Activated naive CD8-positive, alpha-beta T cell treated with anti-CD3 and anti-CD28 coated beads, Interleukin-2, amount 10 ng/mL, durations not matched to agents 7 days and 5 days (primary cell): ENCODE measurements around the gene SZT2. TPM values are rescaled to one million over a fixed set of nuclear protein-coding genes. Genes with fewer than 3 reads are reported as not detected.

ENCODE experiments used
- ATAC-seq: fragments of 150-1000 bp; cut with Tn5 transposase; one replicate; pipeline ENCODE4 v1.10.0; 2021; ENCODE audit warnings: low read depth, moderate library complexity
- POLR2A ChIA-PET: fragments of 350-600 bp; sonication (Branson Sonifier 250); formaldehyde crosslinking; loops from one replicate; lab custom pipeline; 2021; ENCODE audit warnings: antibody characterized with exemption; lab: Charles Lee
- DNase-seq: peaks from one replicate; pipeline ENCODE4 v3.0.0; 2021
- H3K27ac Mint-ChIP-seq: one replicate; pipeline ENCODE4 v1.8.0; 2022; ENCODE audit warnings: mild to moderate bottlenecking, mixed read lengths
- H3K27me3 Mint-ChIP-seq: one replicate; pipeline ENCODE4 v1.8.0; 2022; ENCODE audit warnings: mild to moderate bottlenecking, moderate library complexity, mixed read lengths
- H3K36me3 Mint-ChIP-seq: one replicate; pipeline ENCODE4 v1.8.0; 2021; ENCODE audit warnings: mild to moderate bottlenecking, mixed read lengths
- H3K4me1 Mint-ChIP-seq: one replicate; pipeline ENCODE4 v1.8.0; 2021; ENCODE audit warnings: mixed read lengths
- H3K4me3 Mint-ChIP-seq: one replicate; pipeline ENCODE4 v1.8.0; 2022; ENCODE audit warnings: mild to moderate bottlenecking, moderate library complexity, mixed read lengths
- H3K9me3 Mint-ChIP-seq: one replicate; pipeline ENCODE4 v1.8.0; 2021; ENCODE audit warnings: mixed read lengths
- total RNA-seq, 2 experiments: library from RNA; stranded (reverse); gene quantifications; one replicate each; pipeline ENCODE4 v1.2.3, GENCODE V29; 2021

Gene SZT2
- total RNA-seq = 10 to 100 TPM; 84.8 to 88.2 TPM

DNA sequence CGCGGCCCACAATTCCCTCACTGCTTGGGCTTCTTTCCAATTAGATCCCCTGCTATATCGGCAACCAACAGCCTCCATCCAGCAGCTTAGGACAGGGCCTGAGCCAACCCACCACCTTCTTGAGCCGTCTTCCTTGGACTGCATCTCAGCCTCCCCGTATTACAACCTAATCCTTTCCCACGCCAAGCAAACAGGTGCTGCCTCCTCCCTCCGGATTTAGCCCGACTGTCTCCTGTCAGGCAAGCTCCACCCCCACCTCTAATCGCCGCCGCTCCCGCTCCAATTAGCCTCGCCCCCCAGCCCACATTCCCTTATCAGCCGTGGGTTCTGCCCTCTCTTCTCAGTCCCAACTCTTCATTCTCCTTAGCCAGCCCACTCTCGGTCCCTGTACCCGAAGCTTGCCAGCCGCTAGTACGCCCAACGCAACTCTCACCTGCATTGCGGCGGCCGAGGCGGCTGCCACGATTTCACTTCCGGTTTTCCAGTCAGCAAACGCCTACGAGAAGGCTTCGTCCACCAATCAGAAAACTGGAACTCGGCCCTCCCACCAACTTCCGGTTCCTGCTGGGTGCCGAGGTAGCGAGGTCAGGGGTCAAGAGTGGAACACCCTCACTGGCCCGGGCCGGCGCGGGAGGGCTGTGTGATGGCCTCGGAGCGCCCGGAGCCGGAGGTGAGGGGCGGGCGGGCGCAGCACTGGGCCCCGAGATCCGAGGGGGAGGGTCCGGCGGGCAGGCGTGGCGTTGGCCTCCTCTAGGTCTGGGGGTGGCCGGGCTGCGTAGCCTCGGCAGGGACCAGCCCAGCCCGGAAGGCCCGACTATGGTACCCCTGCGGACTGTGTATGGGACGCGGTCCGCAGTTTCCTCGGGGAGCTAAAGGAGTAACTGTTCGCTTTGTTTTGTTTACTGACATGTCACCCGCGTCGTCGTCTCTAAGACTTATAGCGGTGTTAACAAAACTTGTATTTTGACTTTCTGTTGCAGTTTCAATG lies at the start of gene SZT2, which contains the start of gene MED8:
TSS of gene SZT2 (plus strand) at position 574 of the 988 bp plus-strand sequence. CDS start at position 644, 70 bp downstream.
TSS of gene MED8 (minus strand) at position 475 of the 988 bp plus-strand sequence. CDS start at position 439, 36 bp downstream.
- H3K36me3 Mint-ChIP-seq = peaks cover 7% of the 10 kb centered on the region
- DNase-seq (peak; percentile 87), ATAC-seq (peak; percentile 91)
- H3K4me3 Mint-ChIP-seq = peak within 1 kb of the TSS; percentile 95
- no peaks in the 10 kb centered on the region for H3K27me3 Mint-ChIP-seq
- peaks cover 23% of the 10 kb centered on the region for H3K4me1 Mint-ChIP-seq
- no peaks in the 10 kb centered on the region for H3K9me3 Mint-ChIP-seq
- H3K27ac Mint-ChIP-seq = peak within 1 kb of the TSS; percentile 91
- POLR2A ChIA-PET = interaction anchor here (0.5 to 3.6 kb wide), 10 partner anchors 12 to 256 kb away, joined by 3 to 47 read pairs (median 3); partner anchors contain the start of genes CDC20, ELOVL1 and HYI

DNA sequence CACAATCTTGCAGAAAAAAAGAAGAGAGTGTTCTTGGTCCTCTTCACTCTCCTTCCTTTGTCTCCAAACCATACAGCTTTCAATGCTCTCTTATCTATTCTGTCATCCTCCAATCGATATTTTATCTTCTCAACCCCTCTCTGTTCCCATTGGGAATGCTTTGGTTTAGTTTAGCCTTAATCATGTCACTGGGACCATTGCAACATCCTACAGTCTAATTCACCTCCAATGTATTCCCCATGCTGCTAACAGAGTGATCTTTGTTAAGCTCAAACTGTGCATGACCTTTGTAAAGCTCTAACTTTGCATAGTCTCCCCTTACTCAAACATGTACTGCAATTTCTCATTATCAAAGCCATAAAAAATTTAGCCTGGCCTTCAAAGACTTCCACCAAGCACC lies 49.1 kb upstream of the SZT2 start:
- Mint-ChIP-seq H3K9me3 (no peaks in the 10 kb centered on the region), H3K36me3 (no peaks in the 10 kb centered on the region), H3K27ac (no peak overlapping the region), H3K27me3 (peaks cover 4% of the 10 kb centered on the region), H3K4me3 (no peak overlapping the region), H3K4me1 (no peaks in the 10 kb centered on the region)
- POLR2A ChIA-PET = no interaction called here
- DNase-seq (no peak), ATAC-seq (no peak)

DNA sequence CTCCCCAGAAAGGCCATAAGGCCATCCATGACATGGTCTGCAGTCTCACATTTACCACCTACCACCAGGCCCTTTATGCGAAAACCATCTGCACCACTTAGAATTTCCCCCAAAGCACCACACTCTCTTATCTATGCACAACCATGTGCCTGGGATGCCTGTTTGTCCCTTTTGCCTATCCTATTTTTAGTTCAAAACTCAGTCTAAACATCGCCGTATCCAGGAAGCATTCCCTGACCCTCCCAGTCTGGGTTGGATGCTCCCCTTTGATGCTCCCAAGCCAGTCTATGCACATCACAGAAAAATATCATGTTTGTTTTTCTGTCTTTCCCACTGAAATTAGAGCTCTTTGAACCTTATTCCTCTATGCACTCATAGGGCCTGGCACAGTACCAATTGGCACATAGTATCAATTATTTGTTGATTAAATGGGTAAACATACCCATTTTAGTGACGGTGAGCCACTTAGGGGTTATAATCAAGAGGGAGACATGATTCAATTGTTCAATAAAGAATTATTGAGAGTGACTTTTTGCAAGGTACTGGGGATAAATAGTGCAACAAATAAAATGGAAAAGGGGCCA lies 45.3 kb upstream of the SZT2 start:
- POLR2A ChIA-PET = no interaction called here
- DNase-seq (no peak), ATAC-seq (no peak)
- H3K27me3 Mint-ChIP-seq = peaks cover 10% of the 10 kb centered on the region
- no peak overlapping the region for H3K27ac Mint-ChIP-seq
- no peak overlapping the region for H3K4me3 Mint-ChIP-seq
- no peaks in the 10 kb centered on the region for H3K36me3 Mint-ChIP-seq
- no peaks in the 10 kb centered on the region for H3K9me3 Mint-ChIP-seq
- H3K4me1 Mint-ChIP-seq = peaks cover 1% of the 10 kb centered on the region

DNA sequence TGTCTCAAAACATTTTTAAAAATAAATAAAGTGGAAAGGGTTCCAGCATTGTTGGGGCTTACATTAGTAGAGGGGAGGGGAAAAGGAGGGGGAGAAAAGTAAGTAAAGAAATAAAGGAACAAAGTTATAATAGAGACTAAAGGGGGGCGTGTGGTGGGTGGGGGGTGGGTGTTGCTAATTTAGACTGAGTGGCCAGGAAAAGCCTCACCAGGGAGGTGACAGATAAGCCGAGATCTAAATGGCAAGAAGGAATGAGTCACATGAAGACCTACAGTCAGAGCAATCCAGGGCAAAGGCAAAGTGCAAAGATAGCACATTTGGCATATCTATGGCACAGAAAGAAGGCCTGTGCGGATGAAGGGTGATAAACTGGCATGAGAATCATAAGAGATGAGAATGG lies 44.6 kb upstream of the SZT2 start:
- ATAC-seq = no peak
- Mint-ChIP-seq H3K36me3 (no peaks in the 10 kb centered on the region), H3K27me3 (peaks cover 10% of the 10 kb centered on the region), H3K4me3 (no peak overlapping the region), H3K9me3 (no peaks in the 10 kb centered on the region), H3K4me1 (peaks cover 6% of the 10 kb centered on the region), H3K27ac (no peak overlapping the region)
- POLR2A ChIA-PET = no interaction called here
- no peak for DNase-seq

DNA sequence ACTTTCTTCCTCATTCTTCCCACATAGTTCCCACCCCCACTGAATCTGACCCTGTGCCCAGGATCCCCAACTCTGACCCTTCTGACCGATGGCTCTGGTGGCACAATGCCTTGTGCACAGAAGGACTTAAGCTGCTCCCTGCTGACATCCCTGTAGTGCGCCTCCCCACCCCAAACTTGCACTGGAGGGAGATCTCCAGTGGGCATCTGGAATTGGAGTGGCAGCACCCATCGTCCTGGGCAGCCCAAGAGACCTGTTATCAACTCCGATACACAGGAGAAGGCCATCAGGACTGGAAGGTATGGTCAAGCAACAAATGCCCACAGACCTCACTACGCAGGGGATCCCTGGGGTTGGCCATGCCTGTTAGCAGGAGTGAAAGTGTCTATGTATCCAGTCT lies 43.1 kb upstream of the SZT2 start:
- H3K4me3 Mint-ChIP-seq = no peak overlapping the region
- peaks cover 9% of the 10 kb centered on the region for H3K4me1 Mint-ChIP-seq
- peaks cover 6% of the 10 kb centered on the region for H3K27me3 Mint-ChIP-seq
- ATAC-seq = no peak
- no peaks in the 10 kb centered on the region for H3K9me3 Mint-ChIP-seq
- no peaks in the 10 kb centered on the region for H3K36me3 Mint-ChIP-seq
- no peak for DNase-seq
- no peak overlapping the region for H3K27ac Mint-ChIP-seq
- POLR2A ChIA-PET = no interaction called here

DNA sequence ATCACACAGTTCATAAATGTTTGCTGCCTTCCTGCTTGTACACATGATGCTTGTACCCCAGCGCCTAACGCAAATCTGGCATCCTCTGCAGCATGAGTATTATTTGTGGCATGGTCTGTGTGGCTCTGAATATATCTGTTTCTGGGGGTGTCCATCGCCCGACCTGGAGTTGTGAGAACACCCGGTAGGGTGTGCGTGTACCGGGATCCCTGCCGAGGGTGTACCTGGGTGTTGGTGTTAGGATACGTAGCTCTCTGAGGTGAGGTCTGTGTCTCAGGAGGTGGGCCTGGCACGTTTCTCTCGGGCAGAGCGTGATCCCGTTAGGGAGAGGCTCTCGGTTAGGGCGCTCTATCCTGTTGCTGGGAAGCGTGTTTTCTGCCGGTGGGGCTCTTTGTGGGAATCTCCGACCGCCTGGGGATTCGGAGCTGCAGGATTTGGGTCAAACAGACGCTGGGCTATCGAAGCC lies 41.3 kb upstream of the SZT2 start:
- POLR2A ChIA-PET = interaction anchor here (1.1 kb wide), 1 partner anchor 10 kb away, joined by 7 read pairs; the partner anchor contains the start of gene CDC20
- no peak for ATAC-seq
- peak overlapping the region; percentile 18 for H3K27ac Mint-ChIP-seq
- peaks cover 17% of the 10 kb centered on the region for H3K4me1 Mint-ChIP-seq
- DNase-seq = no peak
- H3K9me3 Mint-ChIP-seq = no peaks in the 10 kb centered on the region
- H3K36me3 Mint-ChIP-seq = no peaks in the 10 kb centered on the region
- peaks cover 6% of the 10 kb centered on the region for H3K27me3 Mint-ChIP-seq
- H3K4me3 Mint-ChIP-seq = peak overlapping the region; percentile 43

DNA sequence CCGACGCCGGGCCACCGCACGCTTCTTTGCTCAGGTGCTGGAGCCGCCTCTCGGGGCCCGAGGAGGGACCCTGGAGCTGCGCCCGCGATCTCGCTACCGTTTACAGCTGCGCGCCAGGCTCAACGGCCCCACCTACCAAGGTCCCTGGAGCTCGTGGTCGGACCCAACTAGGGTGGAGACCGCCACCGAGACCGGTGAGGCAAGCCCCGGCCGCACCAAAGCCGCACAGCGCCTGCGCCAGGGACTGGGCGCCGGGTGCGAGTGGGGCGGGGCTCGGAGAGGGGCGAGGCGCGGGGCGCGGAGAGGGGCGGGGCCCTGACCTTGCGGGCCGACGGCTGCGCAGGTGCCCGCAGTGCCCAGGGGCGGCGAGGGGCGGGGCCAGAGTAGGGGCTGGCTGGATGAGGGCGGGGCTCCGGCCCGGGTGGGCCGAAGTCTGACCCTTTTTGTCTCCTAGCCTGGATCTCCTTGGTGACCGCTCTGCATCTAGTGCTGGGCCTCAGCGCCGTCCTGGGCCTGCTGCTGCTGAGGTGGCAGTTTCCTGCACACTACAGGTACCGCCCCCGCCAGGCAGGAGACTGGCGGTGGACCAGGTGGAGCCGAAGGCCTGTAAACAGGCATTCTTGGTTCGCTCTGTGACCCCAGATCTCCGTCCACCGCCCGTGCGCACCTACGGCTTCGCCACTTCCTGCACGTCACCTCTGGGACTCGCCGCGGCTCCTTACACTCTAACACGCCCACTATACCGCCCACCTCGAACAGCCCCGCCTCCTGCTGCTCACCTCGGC lies 40.7 kb upstream of the SZT2 start:
- Mint-ChIP-seq H3K9me3 (no peaks in the 10 kb centered on the region), H3K27me3 (peaks cover 6% of the 10 kb centered on the region), H3K4me3 (peak overlapping the region; percentile 75), H3K36me3 (no peaks in the 10 kb centered on the region), H3K4me1 (peaks cover 17% of the 10 kb centered on the region), H3K27ac (peak overlapping the region; percentile 83)
- ATAC-seq = peak; percentile 85
- DNase-seq = peak; percentile 75
- POLR2A ChIA-PET = interaction anchor here (1.1 kb wide), 1 partner anchor 9 kb away, joined by 7 read pairs; the partner anchor contains the start of gene CDC20

DNA sequence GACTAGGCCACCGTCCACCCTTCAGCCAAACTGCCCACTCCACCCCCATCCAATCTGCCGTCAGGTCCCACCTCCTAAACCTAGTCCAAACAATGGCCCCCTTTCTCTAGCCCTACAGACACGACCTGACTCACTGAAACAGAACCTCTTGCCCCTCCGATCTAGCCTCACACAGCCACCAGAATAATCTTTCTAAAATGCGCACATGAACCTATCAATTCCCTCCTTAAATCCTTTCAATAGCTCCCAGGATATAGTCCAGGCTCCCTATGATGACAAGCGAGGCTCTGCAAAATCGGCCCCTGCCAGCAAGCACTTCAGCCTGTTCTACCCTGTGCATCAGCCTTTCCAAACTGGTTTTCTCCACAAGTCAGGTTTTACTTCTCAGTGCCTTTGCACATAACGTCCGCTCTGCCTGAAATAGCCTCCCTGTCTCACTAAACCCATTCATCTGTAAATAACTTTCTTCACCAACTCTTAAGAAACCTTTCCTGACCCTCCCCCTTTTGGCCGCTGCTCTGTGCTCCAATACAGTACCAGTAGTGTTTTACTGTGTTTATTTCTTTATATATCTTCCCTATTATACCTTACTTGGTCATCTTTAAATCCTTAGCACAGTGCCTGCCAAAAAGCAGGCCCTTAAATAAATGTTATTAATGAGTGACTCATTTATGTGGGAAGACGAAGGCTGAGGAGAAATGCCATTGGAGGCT lies 39.9 kb upstream of the SZT2 start:
- Mint-ChIP-seq H3K36me3 (peaks cover 3% of the 10 kb centered on the region), H3K4me3 (peak overlapping the region; percentile 75), H3K9me3 (no peaks in the 10 kb centered on the region), H3K27ac (peak overlapping the region; percentile 83), H3K27me3 (peaks cover 6% of the 10 kb centered on the region), H3K4me1 (peaks cover 18% of the 10 kb centered on the region)
- POLR2A ChIA-PET = no interaction called here
- no peak for DNase-seq
- no peak for ATAC-seq

DNA sequence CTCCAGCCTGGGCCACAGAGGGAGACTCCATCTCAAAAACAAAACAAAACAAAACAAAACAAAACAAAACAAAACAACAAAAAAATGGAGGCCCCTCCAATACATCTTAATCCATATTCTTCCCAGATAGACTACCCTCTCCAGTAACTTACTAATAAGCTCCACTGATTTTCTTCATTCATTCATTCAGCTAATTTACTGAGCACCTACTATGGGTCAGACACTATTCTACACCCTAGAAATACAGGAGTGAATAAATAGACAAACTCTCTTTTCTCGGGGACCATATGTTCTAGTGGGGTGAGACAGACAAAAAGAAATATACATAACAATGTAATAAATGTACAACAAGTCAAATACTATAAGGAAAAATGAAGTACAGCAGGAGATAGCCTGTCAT lies 38.7 kb upstream of the SZT2 start:
- POLR2A ChIA-PET = no interaction called here
- ATAC-seq (no peak), DNase-seq (no peak)
- Mint-ChIP-seq H3K9me3 (no peaks in the 10 kb centered on the region), H3K27ac (no peak overlapping the region), H3K4me1 (peaks cover 18% of the 10 kb centered on the region), H3K36me3 (peaks cover 3% of the 10 kb centered on the region), H3K4me3 (no peak overlapping the region), H3K27me3 (peaks cover 4% of the 10 kb centered on the region)

DNA sequence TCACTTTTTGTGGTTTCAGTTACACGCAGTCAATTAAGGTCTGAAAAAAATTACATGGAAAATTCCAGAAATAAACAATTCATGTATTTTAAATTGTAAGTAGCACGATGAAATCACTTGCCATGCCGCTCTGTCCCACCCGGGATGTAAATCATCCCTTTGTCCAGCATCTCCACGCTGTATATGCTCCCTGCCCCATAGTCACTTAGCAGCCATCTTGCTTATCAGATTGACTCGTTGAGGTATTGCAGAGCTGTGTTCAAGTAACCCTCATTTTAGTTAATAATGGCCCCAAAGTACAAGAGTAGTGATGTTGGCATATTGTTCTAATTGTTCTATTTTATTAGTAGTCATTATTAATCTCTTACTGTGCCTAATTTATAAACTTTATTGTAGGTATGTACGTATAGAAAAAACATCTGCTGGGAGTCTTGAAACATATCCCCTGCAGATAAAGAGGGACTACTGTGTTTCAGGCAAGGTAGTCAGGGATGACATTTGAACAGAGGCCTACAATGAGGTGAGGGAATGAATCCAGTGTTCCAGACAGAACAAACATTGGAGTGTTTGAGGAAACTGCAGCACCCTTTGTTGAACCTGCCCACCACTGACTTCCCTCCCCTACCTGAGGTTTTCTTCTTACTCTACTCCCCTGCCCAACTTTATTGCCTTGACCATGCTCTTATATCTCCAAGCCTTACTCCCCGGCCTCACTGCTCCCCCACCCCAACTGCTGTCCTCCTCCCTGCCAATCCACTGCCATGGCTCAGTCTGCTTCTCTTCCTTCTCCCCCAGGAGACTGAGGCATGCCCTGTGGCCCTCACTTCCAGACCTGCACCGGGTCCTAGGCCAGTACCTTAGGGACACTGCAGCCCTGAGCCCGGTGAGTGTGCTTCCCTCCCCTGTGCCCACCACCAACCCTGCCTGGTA lies 38.0 kb upstream of the SZT2 start:
- Mint-ChIP-seq H3K27ac (peak overlapping the region; percentile 41), H3K9me3 (no peaks in the 10 kb centered on the region), H3K27me3 (peaks cover 4% of the 10 kb centered on the region), H3K36me3 (peaks cover 6% of the 10 kb centered on the region), H3K4me1 (peaks cover 18% of the 10 kb centered on the region), H3K4me3 (no peak overlapping the region)
- DNase-seq (no peak), ATAC-seq (no peak)
- POLR2A ChIA-PET = no interaction called here

DNA sequence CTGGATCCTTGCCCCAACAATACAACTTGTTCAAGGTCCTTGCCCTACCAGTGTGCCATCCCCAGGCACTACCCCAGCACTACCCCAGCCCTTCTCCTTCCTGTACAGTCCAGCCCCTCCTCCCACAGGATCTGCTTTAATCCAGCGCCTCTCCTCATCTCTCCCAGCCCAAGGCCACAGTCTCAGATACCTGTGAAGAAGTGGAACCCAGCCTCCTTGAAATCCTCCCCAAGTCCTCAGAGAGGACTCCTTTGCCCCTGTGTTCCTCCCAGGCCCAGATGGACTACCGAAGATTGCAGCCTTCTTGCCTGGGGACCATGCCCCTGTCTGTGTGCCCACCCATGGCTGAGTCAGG lies 37.4 kb upstream of the SZT2 start:
- H3K4me3 Mint-ChIP-seq = no peak overlapping the region
- no peaks in the 10 kb centered on the region for H3K9me3 Mint-ChIP-seq
- no peak for DNase-seq
- H3K27ac Mint-ChIP-seq = no peak overlapping the region
- ATAC-seq = no peak
- H3K4me1 Mint-ChIP-seq = peaks cover 21% of the 10 kb centered on the region
- H3K27me3 Mint-ChIP-seq = no peaks in the 10 kb centered on the region
- POLR2A ChIA-PET = no interaction called here
- peaks cover 8% of the 10 kb centered on the region for H3K36me3 Mint-ChIP-seq

DNA sequence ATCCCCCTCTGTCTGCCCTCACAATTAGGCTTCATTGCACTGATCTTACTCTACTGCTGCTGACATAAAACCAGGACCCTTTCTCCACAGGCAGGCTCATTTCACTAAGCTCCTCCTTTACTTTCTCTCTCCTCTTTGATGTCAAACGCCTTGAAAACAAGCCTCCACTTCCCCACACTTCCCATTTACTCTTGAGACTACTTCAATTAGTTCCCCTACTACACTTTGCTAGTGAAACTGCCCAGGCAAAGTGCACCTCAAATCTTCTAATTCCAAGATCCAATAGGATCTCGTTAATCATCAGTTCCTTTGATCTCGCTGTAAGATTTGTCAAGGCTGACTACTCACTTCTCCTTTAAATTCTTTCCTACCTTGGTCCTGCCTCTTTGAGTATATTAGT lies 36.8 kb upstream of the SZT2 start:
- peaks cover 25% of the 10 kb centered on the region for H3K4me1 Mint-ChIP-seq
- no peak overlapping the region for H3K4me3 Mint-ChIP-seq
- no peaks in the 10 kb centered on the region for H3K9me3 Mint-ChIP-seq
- no peak overlapping the region for H3K27ac Mint-ChIP-seq
- POLR2A ChIA-PET = interaction anchor here (2.7 kb wide), 1 partner anchor 15 kb away, joined by 8 read pairs; the partner anchor contains the start of gene ELOVL1
- H3K27me3 Mint-ChIP-seq = no peaks in the 10 kb centered on the region
- ATAC-seq (no peak), DNase-seq (no peak)
- H3K36me3 Mint-ChIP-seq = peaks cover 11% of the 10 kb centered on the region
